Gastroesophageal sphincter (tissue), 3 donors: ENCODE results near the gene FANCB.

Experiments
- CTCF ChIP-seq, 4 experiments: fragments of 200-600 bp in 2 of 4; fragments of 450-650 bp in 2 of 4; sonication (generic) in 1 of 4; IDR thresholded peaks; one replicate each; pipeline ENCODE4 v1.5.1; 2017 to 2019; ENCODE audit warnings: antibody characterized with exemption in 4 of 4, mild to moderate bottlenecking in 2 of 4, moderate library complexity in 2 of 4
- EP300 ChIP-seq: sonication (generic); formaldehyde crosslinking; IDR thresholded peaks from one replicate; pipeline ENCODE4 v1.6.1; 2017; ENCODE audit warnings: antibody characterized with exemption, mild to moderate bottlenecking
- POLR2AphosphoS5 ChIP-seq: sonication (generic); formaldehyde crosslinking; IDR thresholded peaks from one replicate; pipeline ENCODE4 v1.6.1; 2017; ENCODE audit warnings: antibody characterized with exemption

GRCh38 chrX:14897042-14897441 lies 24.2 kb upstream of the FANCB start:
- TF ChIP-seq POLR2AphosphoS5, result no peak
- no peak for TF ChIP-seq CTCF (IDR thresholded peaks at IDR 0.05)
- TF ChIP-seq EP300, result no peak
